NCI-H1105 (cell line): ENCODE measurements around the gene BNIPL.

Source experiments
- DNase-seq: peaks from one replicate; lab custom pipeline; 2025; lab: John Stamatoyannopoulos, UW

The BNIPL gene, protein sequence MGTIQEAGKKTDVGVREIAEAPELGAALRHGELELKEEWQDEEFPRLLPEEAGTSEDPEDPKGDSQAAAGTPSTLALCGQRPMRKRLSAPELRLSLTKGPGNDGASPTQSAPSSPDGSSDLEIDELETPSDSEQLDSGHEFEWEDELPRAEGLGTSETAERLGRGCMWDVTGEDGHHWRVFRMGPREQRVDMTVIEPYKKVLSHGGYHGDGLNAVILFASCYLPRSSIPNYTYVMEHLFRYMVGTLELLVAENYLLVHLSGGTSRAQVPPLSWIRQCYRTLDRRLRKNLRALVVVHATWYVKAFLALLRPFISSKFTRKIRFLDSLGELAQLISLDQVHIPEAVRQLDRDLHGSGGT

DNA sequence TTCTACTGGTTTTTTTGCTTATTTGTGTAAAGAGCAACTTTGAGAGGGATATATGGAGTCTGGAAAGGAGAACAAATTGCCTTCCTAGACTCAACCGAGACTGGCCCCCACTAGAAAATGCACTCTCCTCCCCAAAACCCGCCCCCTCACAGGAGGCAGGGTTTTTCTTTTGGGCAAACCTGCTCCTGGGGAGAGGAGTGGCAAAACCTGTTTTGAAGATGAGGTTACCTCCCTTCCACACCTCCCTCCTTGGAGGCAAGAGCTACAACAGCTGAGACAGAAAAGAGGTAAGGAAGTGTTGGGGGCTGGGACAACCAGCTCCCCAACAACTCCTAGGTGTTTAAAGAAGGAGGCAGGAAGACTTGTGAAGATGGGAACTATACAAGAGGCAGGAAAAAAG is at the start of gene BNIPL:
BNIPL (plus strand) TSS at position 231 of the 400 bp plus-strand sequence; CDS start at position 371, 140 bp downstream.
- no peak for DNase-seq

DNA sequence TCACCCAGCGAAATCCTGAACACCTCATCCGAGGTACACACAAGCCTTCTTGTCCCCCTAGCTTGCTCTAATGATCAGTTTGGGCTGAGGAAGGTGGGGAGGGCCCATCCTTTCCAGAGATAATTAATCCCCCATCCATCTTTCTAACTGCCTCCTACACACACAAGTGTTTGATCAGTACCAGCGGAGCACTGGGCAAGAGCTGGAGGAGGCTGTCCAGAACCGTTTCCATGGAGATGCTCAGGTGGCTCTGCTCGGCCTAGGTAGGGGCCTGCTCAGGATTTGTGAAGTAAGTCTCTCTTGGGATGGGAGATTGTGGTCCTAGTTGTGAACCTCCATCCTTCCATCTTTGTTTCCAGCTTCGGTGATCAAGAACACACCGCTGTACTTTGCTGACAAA is 48.5 kb upstream of the BNIPL start:
- DNase-seq = no peak

DNA sequence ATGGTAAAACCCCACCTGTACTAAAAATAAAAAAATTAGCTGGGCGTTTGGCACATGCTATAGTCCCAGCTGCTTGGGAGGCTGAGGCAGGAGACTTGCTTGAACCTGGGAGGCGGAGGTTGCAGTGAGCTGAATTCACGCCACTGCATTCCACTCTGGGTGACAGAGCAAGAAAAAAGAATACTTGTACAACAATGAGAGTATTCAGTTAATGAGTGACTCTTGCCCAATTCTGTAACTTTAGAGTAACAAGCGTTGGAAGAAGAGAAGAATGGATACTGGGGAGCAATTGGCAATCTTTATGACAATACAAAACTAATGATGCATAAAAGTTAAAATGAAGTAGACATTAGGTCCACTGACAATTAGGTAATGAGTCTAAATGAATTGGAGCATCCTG is 43.8 kb upstream of the BNIPL start:
- no peak for DNase-seq

DNA sequence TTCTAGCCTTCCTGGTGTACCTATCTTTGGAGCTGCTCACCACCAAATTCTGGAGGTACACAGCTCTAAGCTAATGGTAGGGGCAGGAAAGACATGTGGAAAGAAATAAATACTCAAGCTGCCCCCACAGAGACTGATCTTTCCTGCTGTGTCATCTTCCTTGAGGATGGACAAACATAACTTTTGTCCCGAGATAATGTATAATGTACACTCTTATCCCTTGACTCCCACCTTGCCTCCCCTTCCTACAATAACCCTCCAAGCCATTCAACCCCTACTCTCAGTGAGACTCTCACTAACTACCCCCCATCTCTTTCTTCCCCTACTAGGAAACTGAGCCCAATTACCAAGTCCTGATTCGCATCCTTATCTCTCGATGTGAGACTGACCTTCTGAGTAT is 42.1 kb upstream of the BNIPL start:
- DNase-seq = no peak

DNA sequence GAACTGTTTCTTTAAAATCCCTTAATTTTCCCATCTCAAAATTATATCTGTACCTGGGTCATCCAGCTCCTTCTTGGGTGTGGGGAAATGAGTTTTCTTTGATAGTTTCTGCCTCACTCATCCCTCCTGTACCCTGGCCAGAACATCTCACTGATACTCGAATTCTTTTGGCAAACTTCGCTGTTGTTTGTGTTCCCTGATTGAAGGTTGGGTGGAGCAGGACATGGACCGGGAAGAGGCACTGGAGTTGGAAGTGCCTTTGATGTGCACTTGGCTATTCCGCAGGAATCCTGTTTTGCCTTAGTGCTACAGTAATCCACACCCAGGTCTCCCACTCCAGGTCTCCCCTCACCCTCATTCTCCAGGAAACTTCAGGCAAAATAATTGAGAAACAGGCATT is 40.9 kb upstream of the BNIPL start:
- DNase-seq = no peak

DNA sequence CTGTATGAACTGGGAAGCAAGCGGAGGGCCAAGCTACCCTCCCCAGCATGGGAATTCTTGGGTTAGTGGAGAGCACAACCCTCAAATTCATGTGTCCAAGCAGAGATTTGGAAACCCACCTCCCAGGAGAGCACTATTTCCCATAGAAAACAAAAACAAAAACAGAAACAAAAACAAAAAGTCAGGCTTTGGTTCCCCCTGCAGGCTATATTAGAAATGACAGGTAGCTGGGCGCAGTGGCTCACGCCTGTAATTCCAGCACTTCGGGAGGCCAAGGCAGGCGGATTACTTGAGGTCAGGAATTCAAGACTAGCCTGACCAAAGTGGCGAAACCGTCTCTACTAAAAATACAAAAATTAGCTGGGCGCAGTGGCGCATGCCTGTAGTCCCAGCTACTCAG is 40.5 kb upstream of the BNIPL start:
- no peak for DNase-seq

DNA sequence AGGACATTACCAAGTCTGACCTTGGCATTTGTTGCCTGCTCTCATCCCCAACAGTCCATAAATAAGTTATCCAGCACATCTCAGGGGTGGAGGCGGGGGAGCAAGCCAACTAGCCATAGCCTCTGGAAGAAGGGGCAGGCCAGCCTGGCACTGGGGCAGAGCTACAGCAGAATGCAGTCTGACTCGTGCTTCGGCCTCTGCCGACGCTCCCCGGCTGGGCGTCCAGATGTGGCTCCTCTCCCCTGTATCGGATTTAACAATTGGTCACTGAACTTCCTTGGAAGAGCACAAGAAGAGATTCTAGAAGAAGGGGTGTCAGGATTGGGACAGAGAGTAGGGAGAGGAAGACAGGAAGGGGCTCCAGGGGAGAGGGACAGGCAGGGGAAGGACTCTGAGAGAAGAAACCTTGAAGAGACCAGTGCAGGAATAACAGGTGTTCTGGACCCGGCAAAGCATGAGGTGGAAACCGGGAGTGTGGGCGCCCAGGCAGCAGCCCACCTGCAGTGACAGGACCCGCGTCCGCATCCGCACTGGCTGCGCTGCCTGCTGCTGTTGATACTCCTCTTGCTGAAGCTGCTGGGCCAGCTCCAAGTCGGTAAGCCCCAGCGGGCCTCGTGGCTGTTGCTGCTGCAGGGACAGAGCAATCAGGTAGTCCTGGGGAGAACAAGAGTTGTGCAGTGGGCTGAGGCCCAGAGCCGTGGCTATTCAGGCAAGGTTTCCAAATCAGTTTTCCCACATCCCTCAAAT is 39.1 kb upstream of the BNIPL start:
- no peak for DNase-seq

DNA sequence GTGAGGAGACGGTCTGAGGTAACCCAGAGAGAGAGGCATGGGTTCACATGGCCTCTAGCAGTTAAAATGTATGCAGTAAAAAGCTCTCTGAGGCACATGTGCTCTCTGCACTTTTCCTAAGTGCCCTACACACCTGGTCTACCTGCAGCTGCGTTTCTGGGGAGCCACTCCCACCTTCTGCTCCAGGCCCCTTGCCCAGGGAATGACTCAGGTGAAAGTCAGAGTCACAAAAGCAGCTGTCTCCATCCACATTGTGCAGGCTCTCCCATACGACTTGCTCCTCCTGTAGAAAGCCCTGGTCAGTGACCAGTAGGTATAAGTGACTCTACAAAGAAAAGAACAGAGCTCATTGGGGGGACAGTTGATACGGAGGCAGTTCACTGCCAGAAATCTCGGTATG is 38.4 kb upstream of the BNIPL start:
- DNase-seq = no peak

DNA sequence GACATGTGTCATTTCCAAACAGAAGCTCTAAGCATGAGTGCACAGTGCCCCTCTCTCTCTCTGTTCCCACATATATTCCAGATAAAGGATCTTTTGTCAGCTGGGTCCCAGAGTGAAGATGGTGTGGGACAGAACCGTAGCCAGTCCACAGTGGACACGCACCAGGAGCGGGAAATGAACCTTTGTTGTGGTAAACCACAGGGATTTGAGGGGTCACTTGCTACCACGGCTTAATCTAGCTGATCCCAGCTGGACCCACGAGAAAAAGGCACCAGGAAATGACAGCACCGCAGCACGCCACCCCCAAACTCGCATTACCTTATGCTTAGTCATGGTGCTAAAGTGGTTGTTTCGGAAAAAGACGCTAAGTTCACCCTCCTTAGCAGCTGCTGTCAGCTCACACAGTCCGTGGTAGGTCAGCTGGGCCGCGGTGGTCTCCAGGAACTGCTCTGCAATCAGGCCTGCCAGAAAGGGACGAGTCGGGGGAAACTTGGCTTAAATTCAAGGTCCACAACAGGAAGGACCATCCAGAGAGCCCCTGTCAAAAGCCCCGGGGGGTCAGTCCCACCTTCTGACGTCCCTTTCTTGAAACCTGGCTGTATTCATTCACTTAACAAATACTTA is 37.2 kb upstream of the BNIPL start:
- DNase-seq = no peak

DNA sequence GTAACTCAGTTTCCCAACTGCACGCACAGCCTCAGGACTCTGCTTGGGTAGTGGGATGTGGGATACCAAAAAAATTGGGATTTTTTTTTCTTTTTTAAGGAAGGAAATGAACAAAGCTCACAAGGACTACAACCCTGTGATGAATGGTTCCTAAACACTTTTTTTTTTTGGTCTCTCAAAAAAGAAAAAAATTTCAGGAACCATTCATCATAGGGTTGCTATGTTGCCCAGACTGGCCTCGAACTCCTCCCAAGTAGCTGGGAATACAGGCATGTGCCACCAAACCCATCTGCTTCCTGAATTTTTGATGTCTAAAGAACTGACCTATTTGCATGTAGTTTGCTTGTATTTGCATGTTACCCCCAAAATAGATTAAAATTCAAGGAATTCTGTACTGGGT is 36.5 kb upstream of the BNIPL start:
- DNase-seq = no peak

DNA sequence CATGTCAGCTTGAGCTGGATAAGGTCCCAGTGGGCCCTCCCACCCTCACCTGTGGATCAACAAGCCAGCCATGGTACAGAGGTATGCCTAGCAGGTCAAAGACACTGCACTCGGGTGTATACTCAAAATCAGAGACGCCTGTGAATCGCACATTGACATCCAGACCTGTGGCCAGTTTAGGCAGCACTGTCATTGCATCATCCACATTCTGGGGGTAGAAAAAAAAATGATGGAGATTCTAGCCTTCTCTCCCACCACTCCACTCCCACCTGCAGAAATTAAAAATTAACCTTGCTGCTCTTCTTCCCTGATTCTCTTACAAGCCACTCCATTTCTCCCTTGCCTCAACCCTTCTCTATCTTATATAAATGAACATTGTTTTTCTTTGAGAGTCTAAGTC is 36.0 kb upstream of the BNIPL start:
- DNase-seq = no peak

DNA sequence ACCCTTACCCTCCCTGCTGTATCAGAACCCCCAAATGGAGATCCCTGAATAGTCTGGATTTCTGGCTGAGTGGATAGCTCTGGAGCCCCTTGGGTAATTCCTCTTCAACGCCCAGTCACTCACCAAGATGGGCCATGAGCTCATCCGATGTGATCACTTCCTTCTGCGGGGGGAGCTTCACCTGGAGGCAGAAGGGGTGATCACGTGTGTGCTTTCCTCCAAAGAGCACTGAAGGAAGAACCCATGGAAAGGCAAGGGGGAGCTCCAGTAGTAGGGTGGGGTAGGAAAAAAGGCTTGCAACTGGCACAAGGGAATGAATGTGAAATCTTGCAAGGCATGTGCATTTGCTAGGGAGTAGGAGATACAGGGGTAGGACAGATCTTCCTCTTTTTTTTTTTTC is 34.8 kb upstream of the BNIPL start:
- no peak for DNase-seq

DNA sequence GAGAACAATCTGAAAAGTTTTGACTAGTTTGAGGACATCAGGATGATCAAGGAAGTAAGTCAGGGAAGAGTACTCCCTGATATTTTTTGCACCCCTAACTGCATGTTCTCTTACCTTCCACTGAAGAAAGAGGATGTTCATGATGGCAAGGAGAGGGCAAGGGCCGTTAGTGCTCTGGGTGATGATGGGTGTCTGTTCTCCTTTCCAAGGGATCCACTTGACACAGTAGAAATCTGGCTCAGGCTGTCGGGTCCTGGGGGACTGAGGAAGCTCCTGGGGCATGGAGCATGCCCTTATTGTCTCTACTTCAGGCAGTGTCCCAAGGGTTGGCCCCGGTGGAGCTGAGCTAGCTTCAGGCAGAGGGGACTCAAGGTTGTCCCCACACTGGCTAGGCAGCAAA is 34.3 kb upstream of the BNIPL start:
- no peak for DNase-seq

DNA sequence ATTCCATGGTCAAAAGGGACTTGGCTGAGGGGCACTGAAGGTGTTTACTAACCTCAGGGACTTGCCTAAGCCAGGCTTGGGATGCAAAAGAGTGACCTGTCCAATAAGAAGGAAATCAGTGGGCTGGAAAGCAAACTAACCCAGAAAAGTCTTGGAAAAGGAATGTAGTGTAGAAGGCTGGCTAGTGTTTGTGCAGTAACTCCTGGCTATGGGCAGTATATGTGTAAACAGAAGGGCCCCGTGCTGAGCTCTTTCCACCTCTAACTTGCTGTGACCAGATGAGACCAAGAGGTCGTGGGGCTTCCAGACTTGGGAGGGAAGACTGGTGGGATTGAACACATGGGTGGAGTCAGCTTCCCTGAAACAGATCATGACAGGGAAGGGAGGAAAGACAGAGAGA is 33.8 kb upstream of the BNIPL start:
- DNase-seq = no peak

DNA sequence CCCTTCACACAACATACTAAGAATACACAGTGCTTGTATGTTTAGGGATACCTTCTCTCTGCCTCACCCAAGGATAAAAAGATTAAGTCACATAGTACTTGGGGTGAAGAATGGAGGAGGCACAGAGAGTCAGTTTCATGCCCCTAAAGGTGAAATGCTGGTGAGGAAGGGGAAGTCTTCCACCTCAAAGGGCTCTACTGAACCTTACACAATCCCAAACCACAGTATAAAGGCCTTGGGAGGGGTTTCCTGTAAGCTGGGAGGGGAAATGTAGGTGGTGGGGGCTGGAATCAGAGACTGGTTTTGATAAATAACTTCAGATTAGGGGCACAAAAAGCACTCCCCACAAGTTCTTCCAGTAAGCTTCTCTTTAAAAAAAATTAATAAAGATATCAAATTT is 33.2 kb upstream of the BNIPL start:
- no peak for DNase-seq

DNA sequence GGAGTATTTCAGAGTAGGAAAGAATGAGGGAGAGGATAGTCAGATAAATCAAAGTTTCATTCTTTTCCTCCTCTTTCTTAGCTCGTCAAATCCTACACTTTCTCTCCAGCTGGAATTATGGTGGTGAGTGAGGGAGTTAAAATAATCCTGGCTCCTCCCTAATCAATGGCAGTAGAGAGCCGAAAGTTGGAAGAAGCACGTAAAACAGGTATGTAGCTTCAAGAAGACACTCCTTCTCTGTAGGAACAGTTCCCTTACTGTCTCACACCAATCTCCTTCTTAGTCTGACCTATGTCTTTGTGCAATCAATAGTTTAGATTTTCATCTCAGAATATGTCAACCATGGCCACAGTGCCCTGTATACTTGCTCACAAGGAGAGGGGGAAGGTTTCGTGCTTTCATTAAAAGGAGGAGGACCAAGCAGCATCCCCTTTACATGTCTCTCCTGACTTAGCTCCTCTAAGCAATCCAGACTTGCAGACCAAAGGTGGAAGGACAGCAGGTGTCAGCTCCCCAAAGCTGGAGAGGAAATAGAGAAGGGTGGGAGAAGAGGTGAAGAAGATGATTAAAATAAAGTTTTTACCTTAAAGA is 30.6 kb upstream of the BNIPL start:
- DNase-seq = no peak

DNA sequence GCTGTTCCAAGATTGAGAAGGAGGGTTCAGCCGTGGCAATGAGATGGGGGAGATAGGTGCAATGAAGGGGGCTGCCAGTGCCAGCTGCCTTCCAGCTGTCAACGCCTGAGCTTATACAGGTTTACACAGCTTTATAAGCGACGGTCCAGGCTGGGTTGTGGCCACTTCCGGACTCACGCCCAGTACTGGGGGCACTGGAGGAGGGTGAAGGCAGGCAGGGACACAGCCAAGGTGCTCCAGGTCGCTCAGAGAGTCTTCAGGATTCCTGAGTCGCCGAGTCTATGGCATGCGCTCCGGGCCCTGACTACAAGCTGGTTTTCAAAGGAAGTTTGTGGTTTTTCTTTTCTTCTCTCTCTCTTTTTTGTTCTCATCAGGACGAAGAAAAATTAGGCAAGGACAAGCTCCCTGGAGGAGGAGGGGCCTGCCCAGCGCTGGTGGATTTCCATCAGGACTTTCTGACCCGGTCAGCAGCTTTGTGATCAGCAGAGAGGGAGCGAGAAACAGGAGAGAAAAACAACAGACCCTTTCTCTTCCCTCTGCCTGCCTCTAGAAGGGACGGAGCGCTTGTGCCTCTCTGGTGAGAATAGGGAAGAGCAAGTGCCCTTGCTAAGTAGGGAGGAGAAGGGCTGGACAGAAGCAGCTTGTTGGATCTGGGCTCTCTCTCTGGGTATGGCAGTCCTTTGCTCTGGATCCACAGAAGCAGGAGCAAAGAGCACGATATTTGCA is 29.9 kb upstream of the BNIPL start, which contains the start of gene MINDY1:
MINDY1 (minus strand) TSS at position 576 of the 726 bp plus-strand sequence. CDS start 4,285 bp downstream, outside the sequence.
- peak; percentile 63 for DNase-seq

DNA sequence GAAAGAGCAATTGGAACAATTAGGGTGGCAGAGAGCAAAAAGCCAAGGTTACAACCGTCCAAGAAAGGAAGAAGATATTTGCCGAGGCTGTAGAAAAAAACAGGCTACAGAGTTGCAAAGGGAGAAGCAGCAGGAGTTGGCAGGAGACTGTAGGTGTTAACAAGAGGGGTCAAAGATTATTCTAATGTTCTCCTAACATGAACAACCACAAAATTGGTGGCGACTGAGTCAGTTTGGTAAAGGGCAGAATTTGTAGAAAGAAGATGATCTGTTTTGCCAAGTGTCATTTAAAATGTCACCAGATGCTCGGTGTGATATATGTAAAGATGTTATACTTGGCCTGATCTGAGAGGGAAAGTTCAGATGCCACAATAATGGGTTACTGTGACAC is 28.5 kb upstream of the BNIPL start:
- no peak for DNase-seq

DNA sequence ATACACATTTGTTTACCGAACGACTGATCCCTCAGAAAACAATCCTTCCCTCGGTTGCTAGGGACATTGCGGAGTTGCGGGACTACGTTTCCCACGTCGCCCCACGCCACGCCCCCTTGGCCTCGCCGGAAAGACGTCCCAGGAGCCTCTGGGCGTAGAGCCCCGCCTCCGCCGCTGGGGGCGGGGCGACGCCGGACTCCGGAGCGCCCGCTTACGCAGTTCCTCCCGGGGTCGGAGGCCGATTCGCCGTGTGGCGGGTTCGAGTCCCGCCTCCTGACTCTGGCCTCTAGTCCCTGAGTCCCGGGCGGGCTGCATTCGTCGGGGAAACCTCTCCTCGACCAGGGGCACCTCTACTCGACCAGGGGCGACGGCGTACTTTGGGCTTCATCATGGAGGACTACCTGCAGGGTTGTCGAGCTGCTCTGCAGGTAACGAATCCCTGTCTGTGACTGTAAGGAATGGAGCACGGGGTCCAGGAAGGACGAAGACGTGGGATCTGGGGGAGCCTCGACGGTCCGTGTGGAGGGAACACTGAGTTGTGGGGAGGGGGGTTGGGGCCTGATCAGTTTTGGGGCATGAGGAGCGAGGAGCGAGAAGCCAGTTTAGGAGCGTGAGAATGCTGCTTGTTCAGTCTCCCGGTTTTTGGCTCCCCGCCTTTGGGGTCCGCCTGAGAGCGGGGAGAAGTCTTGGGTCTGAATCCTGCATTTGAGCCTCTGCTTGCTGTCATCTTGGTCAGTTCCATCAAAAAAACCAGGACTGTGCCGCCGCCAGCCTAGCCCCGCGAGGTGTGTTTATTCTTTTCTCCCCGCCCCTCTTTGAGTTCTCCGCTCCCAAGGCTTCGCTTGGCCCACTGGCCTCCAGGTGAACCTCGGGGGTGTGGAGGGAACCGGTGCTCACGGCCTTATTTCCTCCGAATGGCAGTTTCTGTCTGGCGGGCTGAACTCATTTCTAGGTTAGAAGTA is 27.9 kb upstream of the BNIPL start, which contains the start of gene PRUNE1:
PRUNE1 (plus strand) TSS at position 206 of the 962 bp plus-strand sequence; CDS start at position 390, 184 bp downstream.
- DNase-seq = peak; percentile 97

DNA sequence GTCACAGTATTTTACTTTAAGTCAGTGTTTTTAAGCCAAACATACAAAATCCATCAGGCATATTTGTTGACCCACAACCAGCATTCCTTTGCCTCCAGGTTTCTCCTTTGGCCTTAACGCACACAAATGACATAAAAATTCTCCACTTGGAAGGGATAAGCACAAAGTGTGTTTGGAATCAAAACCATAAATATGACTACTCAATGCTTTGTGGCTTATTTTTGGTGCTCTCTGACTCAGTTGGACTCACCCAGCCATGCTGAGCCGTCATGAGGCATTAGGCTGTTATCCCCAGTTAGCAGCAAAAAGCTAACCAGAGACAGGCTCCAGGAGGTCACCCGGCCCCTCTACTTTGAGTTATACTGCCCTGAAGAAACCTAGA is 27.2 kb upstream of the BNIPL start:
- no peak for DNase-seq
